GM12878 (cell line): ENCODE data around the gene MAGI2. TPM values are rescaled to one million over a fixed set of nuclear protein-coding genes. Genes with fewer than 3 reads are reported as not detected.

Source experiments
- ATAC-seq: fragments of 200-7000 bp; cut with Tn5 transposase; 3 replicates; pipeline ENCODE4 v1.9.1; 2020; ENCODE audit warnings: mild to moderate bottlenecking, moderate library complexity
- BruUV-seq: library from RNA; stranded (reverse); fragments of 400-500 nt; replicated peaks from 2 replicates; lab custom pipeline; 2021; lab: Mats Ljungman, UMichigan
- CTCF ChIA-PET: fragments of 300-600 bp; sonication (Branson Sonifier 250); formaldehyde crosslinking; extraction: SDS; loops from one replicate; lab custom pipeline; 2021; ENCODE audit warnings: inconsistent platforms; lab: Yijun Ruan, JAX
- POLR2A ChIA-PET: fragments of 350-600 bp; formaldehyde crosslinking; extraction: SDS; loops from one replicate; lab custom pipeline; 2021; ENCODE audit warnings: inconsistent platforms; lab: Charles Lee
- RAD21 ChIA-PET: fragments of 300-600 bp; sonication (Branson Sonifier 250); formaldehyde crosslinking; loops from one replicate; lab custom pipeline; 2023; ENCODE audit warnings: antibody characterized with exemption; ENCODE audit not compliant: unreplicated experiment; lab: Charles Lee
- SMC1A ChIA-PET: fragments of 300-600 bp; sonication (Branson Sonifier 250); formaldehyde crosslinking; loops from one replicate; lab custom pipeline; 2023; ENCODE audit not compliant: unreplicated experiment, uncharacterized antibody; lab: Charles Lee
- DNase-seq: peaks from one replicate; pipeline ENCODE4 v3.0.0-alpha.2; 2011; ENCODE audit warnings: low read depth, low spot score
- FAIRE-seq: peaks from 3 replicates; lab custom pipeline; 2011; peaks lifted over from hg19 to GRCh38; lab: Jason Lieb, UNC
- H2AFZ ChIP-seq: 2 replicates; pipeline ENCODE4 v1.6.0; 2011; ENCODE audit warnings: low read depth, low read length, control low read depth; ENCODE audit not compliant: control insufficient read depth
- H3K27ac ChIP-seq: 2 replicates; pipeline ENCODE4 v1.5.1; 2011; ENCODE audit warnings: control low read depth; ENCODE audit not compliant: control insufficient read depth, insufficient read depth
- H3K27me3 ChIP-seq, 2 experiments: replicated peaks in 1 of 2; 2 replicates each; pipeline versions ENCODE4 v1.6.0 to v1.6.1; 2011; ENCODE audit warnings: low read length in 1 of 2; ENCODE audit not compliant: control insufficient read depth in 2 of 2, insufficient read depth in 2 of 2
- H3K36me3 ChIP-seq, 2 experiments: 2 replicates each; pipeline ENCODE4 v1.5.1; 2011; ENCODE audit warnings: low read length in 1 of 2; ENCODE audit not compliant: control insufficient read depth in 2 of 2, insufficient read depth in 2 of 2
- H3K4me1 ChIP-seq: 2 replicates; pipeline ENCODE4 v1.6.1; 2011; ENCODE audit warnings: mild to moderate bottlenecking, low read length, moderate library complexity, mixed read lengths; ENCODE audit not compliant: control insufficient read depth, insufficient read depth
- H3K4me2 ChIP-seq: 2 replicates; pipeline ENCODE4 v1.6.0; 2011; ENCODE audit warnings: control low read depth; ENCODE audit not compliant: control insufficient read depth, insufficient read depth
- H3K4me3 ChIP-seq: fragments of 200-600 bp; sonication (generic); 2 replicates; pipeline ENCODE4 v1.5.1; 2016
- H3K79me2 ChIP-seq: 2 replicates; pipeline ENCODE4 v1.6.0; 2011; ENCODE audit warnings: low read length; ENCODE audit not compliant: control insufficient read depth, insufficient read depth
- H3K9ac ChIP-seq: 2 replicates; pipeline ENCODE4 v1.8.0; 2011; ENCODE audit warnings: low read length, control low read depth, mixed read lengths; ENCODE audit not compliant: control insufficient read depth, insufficient read depth
- H3K9me3 ChIP-seq: replicated peaks from 3 replicates; pipeline ENCODE4 v1.5.1; 2011; ENCODE audit warnings: mild to moderate bottlenecking, low read length; ENCODE audit not compliant: control insufficient read depth, insufficient read depth
- H4K20me1 ChIP-seq: 2 replicates; pipeline ENCODE4 v1.6.0; 2011; ENCODE audit not compliant: control insufficient read depth, insufficient read depth
- CBFB ChIP-seq: IDR thresholded peaks from 2 replicates; pipeline ENCODE4 v1.6.1; 2016; ENCODE audit warnings: antibody characterized with exemption, low read depth
- CBX3 ChIP-seq: fragments of 200-600 bp; sonication (generic); IDR thresholded peaks from 2 replicates; pipeline ENCODE4 v1.6.1; 2016; ENCODE audit warnings: low read depth, borderline replicate concordance
- CREB1 ChIP-seq: IDR thresholded peaks from 2 replicates; pipeline ENCODE4 v1.6.1; 2012; ENCODE audit warnings: low read depth, mild to moderate bottlenecking, inconsistent platforms
- RAD51 ChIP-seq: fragments of 450-650 bp; IDR thresholded peaks from 2 replicates; pipeline ENCODE4 v1.6.1; 2016; ENCODE audit warnings: moderate library complexity, mild to moderate bottlenecking, inconsistent platforms
- SMAD5 ChIP-seq: IDR thresholded peaks from 2 replicates; pipeline ENCODE4 v1.6.1; 2016; ENCODE audit warnings: antibody characterized with exemption, low read depth
- STAT3 ChIP-seq: IDR thresholded peaks from 2 replicates; pipeline ENCODE4 v1.6.1; 2011; ENCODE audit warnings: low read depth, low read length, improper control_type of control experiment
- ZBED1 ChIP-seq: IDR thresholded peaks from 2 replicates; pipeline ENCODE4 v1.6.1; 2016; ENCODE audit warnings: borderline replicate concordance
- WGBS: methylation state at CpG from one replicate; pipeline ENCODE4 v1.1.6; 2016; ENCODE audit warnings: low lambda C conversion rate; ENCODE audit not compliant: insufficient replicate concordance, insufficient coverage; ENCODE audit errors: missing lambda C conversion rate; 5-methylcytosine and 5-hydroxymethylcytosine counted together
- in situ Hi-C: fragments of 300-500 bp; cut with MboI; formaldehyde crosslinking; loops from 9 replicates; pipeline ENCODE4 v1.14.3; 2018; ENCODE audit warnings: mixed read lengths
- intact Hi-C: fragments of 100-400 bp; cut with micrococcal nuclease; formaldehyde crosslinking; loops from one replicate; pipeline ENCODE4 v1.14.2; 2022; ENCODE audit not compliant: unreplicated experiment
- polyA plus RNA-seq, 11 experiments: library from polyadenylated mRNA; depleted of rRNA in 4 of 11; unstranded in 6 of 11; stranded (reverse) in 5 of 11; fragments of >200 nt; fragmentation: Nextera tagmentation in 4 of 11; fragmentation: Illumina TruSeq in 1 of 11; extraction: Ambion mirVana in 4 of 11; extraction: Trizol in 1 of 11; gene quantifications; 1 replicate in 1 of 11; 2 replicates in 10 of 11; pipeline versions ENCODE4 v1.2.1 to v1.2.3, GENCODE V29; 2011 to 2016; ENCODE audit warnings: inconsistent platforms in 2 of 11, missing spikeins in 2 of 11, low read depth in 1 of 11
- total RNA-seq, 4 experiments: library from RNA; depleted of rRNA in 3 of 4; stranded (reverse); fragments of >200 nt in 3 of 4; fragmentation: Illumina TruSeq in 1 of 4; extraction: Trizol in 1 of 4; gene quantifications; 2 replicates each; pipeline versions ENCODE4 v1.2.1 to v1.2.3, GENCODE V29; 2013 to 2021
- TF ChIP-seq, protein P1 (sequence below): IDR thresholded peaks from 2 replicates; pipeline ENCODE4 v1.6.1; 2012; ENCODE audit warnings: mild to moderate bottlenecking, low read depth, low read length

The MAGI2 gene
- total and polyA plus RNA-seq, 10 of the 15 experiments (the other 5 are each of a cell fraction or from before 2014, with no cell fraction given): 0.01 to 0.31 (median 0.05) TPM; not detected in 2

DNA sequence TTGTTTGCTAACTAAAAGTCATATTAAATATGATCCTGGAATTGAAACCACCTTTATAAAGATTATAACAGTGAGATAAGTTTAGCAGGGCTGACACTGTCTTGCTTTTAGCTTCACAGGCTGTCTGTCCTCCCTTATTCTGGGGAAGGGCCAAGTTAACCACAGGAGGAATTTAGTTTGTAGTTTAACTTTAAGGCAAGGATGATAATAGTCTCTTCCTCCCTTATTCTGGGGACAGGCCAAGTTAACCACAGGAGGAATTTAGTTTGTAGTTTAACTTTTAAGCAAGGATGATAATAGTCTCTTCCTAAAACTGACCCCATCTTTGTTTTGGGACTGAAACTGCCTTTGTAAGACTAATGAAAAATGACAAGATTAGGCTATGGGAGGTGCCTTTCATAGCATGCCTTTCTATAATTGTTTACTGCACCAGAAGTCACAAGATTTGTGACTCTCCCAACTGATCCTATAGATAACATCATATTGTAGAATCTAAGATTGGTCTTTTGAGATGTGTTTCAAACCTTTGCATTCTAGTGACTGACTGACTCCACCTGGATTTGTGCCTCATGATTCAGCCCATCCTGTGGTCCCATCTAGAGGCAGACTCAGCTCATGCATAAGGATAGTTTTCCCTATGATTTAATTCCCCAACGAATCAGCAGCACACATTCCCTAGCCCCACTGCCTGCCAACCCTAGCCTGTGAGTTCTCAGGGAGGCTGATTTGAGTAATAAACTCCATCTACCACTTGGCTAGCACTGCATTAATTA, 212.0 kb downstream of the MAGI2 start:
- BruUV-seq: no TSS peak
- Histone ChIP-seq H3K9me3 (no peaks in the 10 kb centered on the region), H3K4me2 (no peak overlapping the region), H3K4me1 (no peaks in the 10 kb centered on the region), H4K20me1 (no peaks in the 10 kb centered on the region), H3K4me3 (no peak overlapping the region), H3K79me2 (no peaks in the 10 kb centered on the region), H3K27ac (no peak overlapping the region), H3K27me3 (no peaks in the 10 kb centered on the region), H3K36me3 (no peaks in the 10 kb centered on the region), H2AFZ (no peak overlapping the region), H3K9ac (no peak overlapping the region)
- CTCF ChIA-PET: no interaction called here
- intact Hi-C loops: no loop called here
- TF ChIP-seq CREB1 (no peak), STAT3 (no peak), CBFB (no peak), CBX3 (no peak), RAD51 (no peak), SMAD5 (no peak), ZBED1 (no peak)
- TF ChIP-seq, protein P1, sequence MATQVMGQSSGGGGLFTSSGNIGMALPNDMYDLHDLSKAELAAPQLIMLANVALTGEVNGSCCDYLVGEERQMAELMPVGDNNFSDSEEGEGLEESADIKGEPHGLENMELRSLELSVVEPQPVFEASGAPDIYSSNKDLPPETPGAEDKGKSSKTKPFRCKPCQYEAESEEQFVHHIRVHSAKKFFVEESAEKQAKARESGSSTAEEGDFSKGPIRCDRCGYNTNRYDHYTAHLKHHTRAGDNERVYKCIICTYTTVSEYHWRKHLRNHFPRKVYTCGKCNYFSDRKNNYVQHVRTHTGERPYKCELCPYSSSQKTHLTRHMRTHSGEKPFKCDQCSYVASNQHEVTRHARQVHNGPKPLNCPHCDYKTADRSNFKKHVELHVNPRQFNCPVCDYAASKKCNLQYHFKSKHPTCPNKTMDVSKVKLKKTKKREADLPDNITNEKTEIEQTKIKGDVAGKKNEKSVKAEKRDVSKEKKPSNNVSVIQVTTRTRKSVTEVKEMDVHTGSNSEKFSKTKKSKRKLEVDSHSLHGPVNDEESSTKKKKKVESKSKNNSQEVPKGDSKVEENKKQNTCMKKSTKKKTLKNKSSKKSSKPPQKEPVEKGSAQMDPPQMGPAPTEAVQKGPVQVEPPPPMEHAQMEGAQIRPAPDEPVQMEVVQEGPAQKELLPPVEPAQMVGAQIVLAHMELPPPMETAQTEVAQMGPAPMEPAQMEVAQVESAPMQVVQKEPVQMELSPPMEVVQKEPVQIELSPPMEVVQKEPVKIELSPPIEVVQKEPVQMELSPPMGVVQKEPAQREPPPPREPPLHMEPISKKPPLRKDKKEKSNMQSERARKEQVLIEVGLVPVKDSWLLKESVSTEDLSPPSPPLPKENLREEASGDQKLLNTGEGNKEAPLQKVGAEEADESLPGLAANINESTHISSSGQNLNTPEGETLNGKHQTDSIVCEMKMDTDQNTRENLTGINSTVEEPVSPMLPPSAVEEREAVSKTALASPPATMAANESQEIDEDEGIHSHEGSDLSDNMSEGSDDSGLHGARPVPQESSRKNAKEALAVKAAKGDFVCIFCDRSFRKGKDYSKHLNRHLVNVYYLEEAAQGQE: no peak
- in situ Hi-C loops: no loop called here
- SMC1A ChIA-PET: no interaction called here
- FAIRE-seq (no peak), ATAC-seq (no peak), DNase-seq (no peak)
- RAD21 ChIA-PET: no interaction called here
- 0% methylated on average over 1 of the region's 1 CpG for WGBS
- POLR2A ChIA-PET: no interaction called here
